GM10266 (cell line): ENCODE data around the gene CHM.

Source experiments
- DNase-seq: peaks from one replicate; pipeline ENCODE4 v3.0.0; 2012; ENCODE audit errors: extremely low spot score
- TF ChIP-seq, protein P1 (sequence below): IDR thresholded peaks from 2 replicates; pipeline ENCODE4 v1.5.1; 2012; ENCODE audit warnings: mild to moderate bottlenecking, low read depth; ENCODE audit not compliant: control insufficient read depth, insufficient read depth; ENCODE audit errors: missing control alignments

CHM gene

DNA sequence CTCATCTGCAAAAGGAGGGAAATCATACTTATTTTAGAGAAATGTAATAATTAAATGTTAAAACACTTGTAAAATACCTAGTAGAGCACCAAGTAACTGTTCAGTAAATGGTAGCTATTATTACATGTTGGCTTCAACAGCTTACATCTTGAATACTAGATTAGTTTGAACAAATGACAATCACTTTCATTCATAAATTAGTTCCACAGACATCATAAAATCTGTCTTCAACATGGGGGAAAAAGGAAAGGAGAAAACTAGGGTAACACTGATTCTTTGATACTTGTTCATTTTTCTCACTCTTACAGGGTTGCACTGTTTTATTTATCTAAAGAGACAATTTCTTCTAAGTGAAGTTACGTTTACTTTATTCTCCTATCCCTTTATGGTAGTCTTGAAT is 51.7 kb downstream of the CHM start:
- DNase-seq, result no peak
- TF ChIP-seq, protein P1, sequence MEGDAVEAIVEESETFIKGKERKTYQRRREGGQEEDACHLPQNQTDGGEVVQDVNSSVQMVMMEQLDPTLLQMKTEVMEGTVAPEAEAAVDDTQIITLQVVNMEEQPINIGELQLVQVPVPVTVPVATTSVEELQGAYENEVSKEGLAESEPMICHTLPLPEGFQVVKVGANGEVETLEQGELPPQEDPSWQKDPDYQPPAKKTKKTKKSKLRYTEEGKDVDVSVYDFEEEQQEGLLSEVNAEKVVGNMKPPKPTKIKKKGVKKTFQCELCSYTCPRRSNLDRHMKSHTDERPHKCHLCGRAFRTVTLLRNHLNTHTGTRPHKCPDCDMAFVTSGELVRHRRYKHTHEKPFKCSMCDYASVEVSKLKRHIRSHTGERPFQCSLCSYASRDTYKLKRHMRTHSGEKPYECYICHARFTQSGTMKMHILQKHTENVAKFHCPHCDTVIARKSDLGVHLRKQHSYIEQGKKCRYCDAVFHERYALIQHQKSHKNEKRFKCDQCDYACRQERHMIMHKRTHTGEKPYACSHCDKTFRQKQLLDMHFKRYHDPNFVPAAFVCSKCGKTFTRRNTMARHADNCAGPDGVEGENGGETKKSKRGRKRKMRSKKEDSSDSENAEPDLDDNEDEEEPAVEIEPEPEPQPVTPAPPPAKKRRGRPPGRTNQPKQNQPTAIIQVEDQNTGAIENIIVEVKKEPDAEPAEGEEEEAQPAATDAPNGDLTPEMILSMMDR, result no peak

DNA sequence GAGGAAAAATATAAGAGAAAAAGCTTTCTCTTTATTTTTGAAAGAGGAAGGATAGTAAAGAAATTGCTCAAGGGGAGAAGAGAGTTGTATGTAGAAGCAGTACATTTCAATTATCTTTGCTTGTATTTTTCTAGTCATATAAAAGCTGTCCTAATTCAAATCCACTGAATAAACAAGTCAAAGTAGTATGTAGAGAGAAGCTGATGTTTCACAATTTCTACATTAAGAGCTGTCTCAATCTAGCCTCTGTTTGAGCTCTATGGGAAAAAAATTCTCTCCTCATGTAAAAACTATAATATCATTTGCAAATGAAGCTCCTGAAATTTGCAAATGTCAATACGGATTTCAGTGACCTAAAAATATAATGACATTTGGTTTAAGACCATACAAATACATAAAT is 52.6 kb downstream of the CHM start:
- DNase-seq, result no peak
- TF ChIP-seq, protein P1, result no peak

DNA sequence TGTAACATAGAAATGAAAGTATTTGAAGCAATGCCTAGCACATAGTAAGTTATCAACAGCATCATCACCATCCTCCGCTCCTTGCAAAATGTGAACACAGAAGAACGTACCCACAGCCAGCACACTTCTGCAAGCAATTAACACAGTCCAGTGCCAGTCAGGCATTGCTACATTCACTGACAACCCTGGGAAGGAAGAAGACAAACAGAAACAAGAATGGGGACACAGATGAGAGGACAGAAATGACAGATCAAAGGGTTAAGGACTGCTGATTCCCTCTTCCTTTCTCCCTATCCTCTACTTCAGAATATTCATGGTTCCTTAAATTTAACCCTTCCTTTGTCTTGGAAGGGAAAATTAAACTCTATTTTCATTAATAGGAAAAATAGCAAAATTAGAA is 53.1 kb downstream of the CHM start:
- TF ChIP-seq, protein P1, result no peak
- DNase-seq, result no peak

- TF ChIP-seq, protein P1, result no peak
- no peak for DNase-seq
Measured at GRCh38 chrX:85993539-85994197, 53.7 kb downstream of the CHM start.

DNA sequence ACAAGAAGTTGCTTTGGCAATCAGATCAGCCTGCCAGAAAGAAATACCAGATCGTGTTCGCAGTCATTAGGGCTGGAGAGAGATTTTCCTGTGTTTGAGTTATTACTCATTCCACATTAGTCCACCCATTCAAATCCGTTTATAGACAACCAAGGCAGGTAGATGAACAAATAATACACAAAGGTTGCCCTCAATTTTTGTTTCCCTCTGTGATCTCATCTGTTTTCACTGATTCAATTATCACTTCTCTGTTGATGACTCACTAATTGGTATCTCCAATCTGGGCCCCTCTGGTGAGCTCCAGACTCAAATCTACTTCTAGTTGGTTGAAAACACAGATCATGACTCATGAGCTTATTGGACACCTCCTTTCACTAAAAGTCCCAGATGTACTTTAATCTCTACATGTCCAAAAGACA is 54.5 kb downstream of the CHM start:
- DNase-seq, result no peak
- TF ChIP-seq, protein P1, result no peak

- TF ChIP-seq, protein P1, result no peak
- no peak for DNase-seq
Measured at GRCh38 chrX:85988353-85988752, 59.0 kb downstream of the CHM start.

DNA sequence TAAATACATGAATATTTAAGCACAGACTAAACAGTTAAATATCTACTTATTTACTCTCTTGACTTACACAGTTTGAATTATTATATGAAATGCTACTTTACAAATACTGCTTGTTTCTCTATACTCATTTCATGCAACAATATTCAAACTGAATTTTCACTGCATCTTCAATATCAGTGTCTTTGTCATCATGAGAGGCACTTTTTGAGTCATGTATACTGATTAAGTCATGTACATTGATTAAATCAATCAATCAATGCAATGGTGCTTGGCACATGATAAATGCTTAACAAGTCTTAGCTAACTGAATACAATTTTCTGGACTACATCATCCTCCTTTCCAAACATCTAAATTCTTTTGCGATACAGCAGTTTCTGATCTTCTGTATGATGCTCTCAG is 67.1 kb downstream of the CHM start:
- TF ChIP-seq, protein P1, result no peak
- no peak for DNase-seq
